PFSK-1 (cell line): Measurements from ENCODE around the gene MYCN.

Source experiments
- POLR2AphosphoS5 ChIP-seq: IDR thresholded peaks from 2 replicates; pipeline ENCODE4 v1.6.1; 2012; ENCODE audit warnings: low read depth, mild to moderate bottlenecking, control low read depth, low read length, moderate library complexity
- SIN3A ChIP-seq: IDR thresholded peaks from 2 replicates; pipeline ENCODE4 v1.6.1; 2012; ENCODE audit warnings: mild to moderate bottlenecking, low read length, moderate library complexity, borderline replicate concordance; ENCODE audit not compliant: insufficient read depth

- TF ChIP-seq POLR2AphosphoS5 = no peak
- TF ChIP-seq SIN3A = no peak
Observed at GRCh38 chr2:15956751-15957736, 16.7 kb downstream of the MYCN start.
